ENCODE data around the gene GUCY2F.

Gene GUCY2F

GRCh38 chrX:109481986-109482385 is at the start of gene GUCY2F:
GUCY2F (minus strand) TSS chrX:109482086; CDS start chrX:109475936, 6,150 bp downstream.
- no peak for ATAC-seq

- no peak for ATAC-seq
These were observed 37.1 kb upstream of the GUCY2F start for GRCh38 chrX:109519001-109519400.

- no peak for ATAC-seq
These were observed 29.2 kb upstream of the GUCY2F start for GRCh38 chrX:109511113-109511512.

GRCh38 chrX:109508915-109509314 is 27.0 kb upstream of the GUCY2F start:
- no peak for ATAC-seq

GRCh38 chrX:109501176-109501575 is 19.3 kb upstream of the GUCY2F start:
- no peak for ATAC-seq

GRCh38 chrX:109498434-109498833 is 16.5 kb upstream of the GUCY2F start:
- no peak for ATAC-seq

- no peak for ATAC-seq
These were observed 7.3 kb upstream of the GUCY2F start for GRCh38 chrX:109489174-109489573.

GRCh38 chrX:109487640-109488039 is 5.8 kb upstream of the GUCY2F start:
- no peak for ATAC-seq

- no peak for ATAC-seq
These were observed 3.8 kb upstream of the GUCY2F start for GRCh38 chrX:109485470-109486340.

GRCh38 chrX:109484886-109485285 is 3.0 kb upstream of the GUCY2F start:
- ATAC-seq, result no peak

- ATAC-seq, result no peak
These were observed 6.6 kb downstream of the GUCY2F start for GRCh38 chrX:109475174-109475891.

- ATAC-seq, result no peak
These were observed 8.7 kb downstream of the GUCY2F start for GRCh38 chrX:109472939-109473735.

- no peak for ATAC-seq
These were observed 17.7 kb downstream of the GUCY2F start for GRCh38 chrX:109464231-109464630.

- ATAC-seq, result no peak
These were observed 18.1 kb downstream of the GUCY2F start for GRCh38 chrX:109463784-109464183.

GRCh38 chrX:109448282-109448938 is 33.5 kb downstream of the GUCY2F start:
- no peak for ATAC-seq

- no peak for ATAC-seq
These were observed 40.6 kb downstream of the GUCY2F start for GRCh38 chrX:109441266-109441665.

- ATAC-seq, result no peak
These were observed 41.4 kb downstream of the GUCY2F start for GRCh38 chrX:109440475-109440874.

GRCh38 chrX:109409181-109409580 is 72.7 kb downstream of the GUCY2F start:
- ATAC-seq, result no peak

- no peak for ATAC-seq
These were observed 78.0 kb downstream of the GUCY2F start for GRCh38 chrX:109403922-109404321.

GRCh38 chrX:109399831-109400230 is 82.1 kb downstream of the GUCY2F start:
- ATAC-seq, result no peak

- ATAC-seq, result no peak
These were observed 83.1 kb downstream of the GUCY2F start for GRCh38 chrX:109398833-109399232.

- ATAC-seq, result no peak
These were observed 83.8 kb downstream of the GUCY2F start for GRCh38 chrX:109398061-109398460.

GRCh38 chrX:109393859-109394258 is 88.0 kb downstream of the GUCY2F start:
- ATAC-seq, result no peak

Measured in activated CD4-positive, CD25-positive, alpha-beta regulatory T cell treated with anti-CD3 and anti-CD28 coated beads, Interleukin-2, amount 50 U/mL, for 24 hours (primary cell).